Measurements from ENCODE around the gene ZC3H15. TPM values are rescaled to one million over a fixed set of nuclear protein-coding genes. Genes with fewer than 3 reads are reported as not detected.
"Not testable (repeated sequence)": the region's sequence is repeated elsewhere in the genome, so short reads cannot be mapped to it uniquely, and the experiment has no call there.

Gene ZC3H15
- polyA plus RNA-seq, 2 of the 4 experiments (the other 2 are of a cell fraction) = 99.2 to 191 TPM

DNA sequence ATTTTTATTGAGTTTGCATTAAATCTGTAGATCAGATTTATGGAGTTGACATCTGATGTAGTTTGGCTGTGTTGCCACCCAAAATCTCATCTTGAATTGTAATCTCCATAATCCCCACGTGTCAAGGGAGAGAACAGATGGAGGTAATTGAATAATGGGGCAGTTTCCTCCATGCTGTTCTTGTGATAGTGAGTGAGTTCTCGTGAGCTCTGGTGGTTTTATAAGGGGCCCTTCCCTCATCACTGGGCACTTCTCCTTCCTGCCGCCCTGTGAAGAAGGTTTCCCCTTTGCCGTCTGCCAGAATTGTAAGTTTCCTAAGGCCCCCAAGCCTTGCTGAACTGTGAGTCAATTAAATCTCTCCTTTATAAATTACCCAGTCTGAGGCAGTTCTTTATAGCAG, 32.2 kb downstream of the ZC3H15 start:
- TF ChIP-seq TFCP2L1 (CRISPR knock-in tag; IDR thresholded peaks at IDR 0.05) (no peak), SREBF2 (IDR thresholded peaks at IDR 0.05) (no peak), CBX2 (IDR thresholded peaks at IDR 0.05; ENCODE audit: borderline replicate concordance, low read depth) (no peak), ZC3H11A (IDR thresholded peaks at IDR 0.05) (no peak), NPAS2 (CRISPR knock-in tag; IDR thresholded peaks at IDR 0.05; ENCODE audit: borderline replicate concordance) (no peak), CBX8 (IDR thresholded peaks at IDR 0.05) (no peak), NFE2L2 (conservative IDR thresholded peaks at IDR 0.05; ENCODE audit: low read length) (no peak), RNF2 (IDR thresholded peaks at IDR 0.05; ENCODE audit: borderline replicate concordance, low read depth) (no peak), HOXA7 (CRISPR knock-in tag; IDR thresholded peaks at IDR 0.05) (no peak), REST (IDR thresholded peaks at IDR 0.05) (no peak), GATA3 (IDR thresholded peaks at IDR 0.05; ENCODE audit: borderline replicate concordance) (no peak), POLR2AphosphoS2 (conservative IDR thresholded peaks at IDR 0.05; ENCODE audit: low read length) (no peak), JUNB (IDR thresholded peaks at IDR 0.05) (no peak), HOXB13 (CRISPR knock-in tag; IDR thresholded peaks at IDR 0.05; ENCODE audit: low read depth) (no peak), BCL3 (IDR thresholded peaks at IDR 0.05) (no peak), FOSB (CRISPR knock-in tag; IDR thresholded peaks at IDR 0.05) (no peak)
- TF ChIP-seq, protein P1, sequence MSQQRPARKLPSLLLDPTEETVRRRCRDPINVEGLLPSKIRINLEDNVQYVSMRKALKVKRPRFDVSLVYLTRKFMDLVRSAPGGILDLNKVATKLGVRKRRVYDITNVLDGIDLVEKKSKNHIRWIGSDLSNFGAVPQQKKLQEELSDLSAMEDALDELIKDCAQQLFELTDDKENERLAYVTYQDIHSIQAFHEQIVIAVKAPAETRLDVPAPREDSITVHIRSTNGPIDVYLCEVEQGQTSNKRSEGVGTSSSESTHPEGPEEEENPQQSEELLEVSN (IDR thresholded peaks at IDR 0.05; ENCODE audit: borderline replicate concordance, low read depth) = no peak
- ChIA-PET POLR2A (interaction anchor here (1.5 kb wide), 1 partner anchor 71 kb away, joined by 6 read pairs; the partner anchor contains the start of gene ITGAV), CTCF (interaction anchor here (1.3 to 3.0 kb wide), 2 partner anchors 14 to 71 kb away, joined by 3 to 13 read pairs; no protein-coding TSS in a partner anchor)
- no peak overlapping the region for H3K4me3 ChIP-seq
- ATAC-seq (no peak), FAIRE-seq (no peak), DNase-seq (ENCODE audit: low read depth in 1 of 2, low spot score in 1 of 2) (no peak)
- H3K27ac ChIP-seq = 0 out of 6 replicates have a peak overlapping the region, but pooled peaks of 1 of the 2 experiments have one; percentile 4
- H3K4me1 ChIP-seq = peaks cover 31% of the 10 kb centered on the region
- 92% methylated on average over 4 of the region's 4 CpGs for WGBS (ENCODE audit: missing lambda C conversion rate)
- H3K4me2 ChIP-seq = no peak overlapping the region; the same call in 2 of the 3 replicates
- no peaks in the 10 kb centered on the region for H3K9me3 ChIP-seq

DNA sequence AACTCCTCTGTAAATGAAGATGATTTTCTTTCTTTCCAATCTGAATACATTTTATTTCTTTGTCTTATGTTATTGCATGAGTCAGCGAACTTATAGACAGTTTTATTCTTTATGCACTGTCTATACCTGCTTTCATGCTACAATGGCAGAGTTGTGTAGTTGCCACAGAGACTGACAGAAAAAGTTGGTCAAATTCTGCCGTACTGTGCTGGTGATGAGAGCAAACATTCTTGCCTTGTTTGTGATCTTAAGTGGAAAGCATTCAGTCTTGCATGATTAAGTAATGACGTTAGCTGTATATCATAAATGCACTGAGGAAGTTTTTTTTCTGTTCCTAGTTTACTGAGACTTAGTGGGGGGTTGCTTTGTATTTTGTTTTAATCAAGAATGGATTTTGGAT, 32.9 kb downstream of the ZC3H15 start:
- Histone ChIP-seq H3K4me3 (no peak overlapping the region), H3K9me3 (no peaks in the 10 kb centered on the region), H3K27ac (no peak overlapping the region), H3K4me2 (peak overlapping the region; percentile 29; the same call in 2 of the 3 replicates), H3K4me1 (peaks cover 31% of the 10 kb centered on the region)
- peak; percentile 52 to 62; a peak in 4 of 6 replicates for ATAC-seq
- POLR2A ChIA-PET = interaction anchor here (1.5 kb wide), 1 partner anchor 71 kb away, joined by 6 read pairs; the partner anchor contains the start of gene ITGAV
- peak in 1 of 2 experiments; percentile 51 for DNase-seq (ENCODE audit: low read depth in 1 of 2, low spot score in 1 of 2)
- CTCF ChIA-PET = interaction anchor here (0.6 to 3.0 kb wide), 3 partner anchors 15 to 314 kb away, joined by 3 to 13 read pairs (median 3); no protein-coding TSS in a partner anchor
- TF ChIP-seq MAFK (IDR thresholded peaks at IDR 0.05; ENCODE audit: partially characterized antibody) = peak; percentile 84
- no peak for TF ChIP-seq CTCF (IDR thresholded peaks at IDR 0.05)
- TF ChIP-seq FOSL2 (IDR thresholded peaks at IDR 0.05) = no peak
- 0 out of 2 replicates have a peak, but pooled peaks have one; percentile 18 for TF ChIP-seq FOSL2 (CRISPR knock-in tag; IDR thresholded peaks at IDR 0.05)
- 40% methylated on average over 3 of the region's 3 CpGs for WGBS (ENCODE audit: missing lambda C conversion rate)
- FAIRE-seq = no peak

- WGBS (ENCODE audit: missing lambda C conversion rate) = 86% methylated on average over 9 of the region's 9 CpGs
- peaks cover 15% of the 10 kb centered on the region for H3K4me1 ChIP-seq
- POLR2A ChIA-PET; H3K4me3 ChIP-seq; H3K9me3 ChIP-seq; H3K4me2 ChIP-seq; ATAC-seq; FAIRE-seq; DNase-seq (ENCODE audit: low read depth in 1 of 2, low spot score in 1 of 2); H3K27ac ChIP-seq; CTCF ChIA-PET: not testable (repeated sequence)
Observed at GRCh38 chr2:186521570-186522153, 35.6 kb downstream of the ZC3H15 start.

Measured in A549 (cell line).